Trophoblast cell (in vitro differentiated cells and primary cell): Measurements from ENCODE around the gene HOXA6.

Experiments
- DNase-seq, 2 donors: peaks; one replicate each; pipeline ENCODE4 v3.0.0-alpha.2; 2016
- H2AFZ ChIP-seq: 2 replicates; pipeline ENCODE4 v1.6.1; 2013; ENCODE audit warnings: low read length, moderate library complexity, mild to moderate bottlenecking; ENCODE audit not compliant: insufficient read depth, poor library complexity
- H2AK5ac ChIP-seq: 2 replicates; pipeline ENCODE4 v1.6.1; 2013; ENCODE audit warnings: mild to moderate bottlenecking, low read length
- H2BK120ac ChIP-seq: 2 replicates; pipeline ENCODE4 v1.6.1; 2013; ENCODE audit warnings: low read length, mild to moderate bottlenecking, moderate library complexity; ENCODE audit not compliant: insufficient read depth, poor library complexity
- H2BK12ac ChIP-seq: 2 replicates; pipeline ENCODE4 v1.6.1; 2013; ENCODE audit warnings: mild to moderate bottlenecking, low read length, moderate library complexity
- H2BK5ac ChIP-seq: 2 replicates; pipeline ENCODE4 v1.6.1; 2013; ENCODE audit warnings: low read length, low read depth, moderate library complexity, mild to moderate bottlenecking; ENCODE audit not compliant: poor library complexity
- H3K14ac ChIP-seq: 2 replicates; pipeline ENCODE4 v1.6.1; 2013; ENCODE audit warnings: mild to moderate bottlenecking, low read length
- H3K18ac ChIP-seq: 2 replicates; pipeline ENCODE4 v1.6.1; 2013; ENCODE audit warnings: mild to moderate bottlenecking, low read length
- H3K23ac ChIP-seq: 2 replicates; pipeline ENCODE4 v1.6.1; 2013; ENCODE audit warnings: low read length
- H3K27ac ChIP-seq: 2 replicates; pipeline ENCODE4 v1.5.1; 2013; ENCODE audit warnings: low read depth, mild to moderate bottlenecking, inconsistent platforms, low read length, moderate library complexity
- H3K27me3 ChIP-seq: 2 replicates; pipeline ENCODE4 v1.6.1; 2013; ENCODE audit warnings: inconsistent platforms, mild to moderate bottlenecking, low read length, moderate library complexity; ENCODE audit not compliant: insufficient read depth
- H3K36me3 ChIP-seq, 2 experiments: 1 replicate in 1 of 2; 2 replicates in 1 of 2; pipeline ENCODE4 v1.6.1; 2013; ENCODE audit warnings: low read length in 2 of 2, mild to moderate bottlenecking in 2 of 2, moderate library complexity in 1 of 2; ENCODE audit not compliant: insufficient read depth in 2 of 2, control insufficient read depth in 1 of 2
- H3K4ac ChIP-seq: 2 replicates; pipeline ENCODE4 v1.6.1; 2013; ENCODE audit warnings: low read depth, mild to moderate bottlenecking, low read length, moderate library complexity
- H3K4me1 ChIP-seq, 2 experiments: 1 replicate in 1 of 2; 2 replicates in 1 of 2; pipeline ENCODE4 v1.6.1; 2013; ENCODE audit warnings: low read length in 2 of 2, mild to moderate bottlenecking in 2 of 2, moderate library complexity in 1 of 2; ENCODE audit not compliant: insufficient read depth in 2 of 2, control insufficient read depth in 1 of 2
- H3K4me2 ChIP-seq: 2 replicates; pipeline ENCODE4 v1.6.1; 2013; ENCODE audit warnings: inconsistent platforms, mild to moderate bottlenecking, low read length, moderate library complexity
- H3K4me3 ChIP-seq: 2 replicates; pipeline ENCODE4 v1.5.1; 2013; ENCODE audit warnings: mild to moderate bottlenecking, low read depth, low read length, inconsistent platforms
- H3K79me1 ChIP-seq: one replicate; pipeline ENCODE4 v1.6.1; 2013; ENCODE audit warnings: low read length
- H3K79me2 ChIP-seq: 2 replicates; pipeline ENCODE4 v1.6.1; 2013; ENCODE audit warnings: low read length, mild to moderate bottlenecking; ENCODE audit not compliant: control insufficient read depth, insufficient read depth, poor library complexity
- H3K9ac ChIP-seq: 2 replicates; pipeline ENCODE4 v1.6.1; 2013; ENCODE audit warnings: mild to moderate bottlenecking, low read length
- H3K9me3 ChIP-seq: 2 replicates; pipeline ENCODE4 v1.6.1; 2013; ENCODE audit warnings: low read depth, mild to moderate bottlenecking, control low read depth, inconsistent platforms, low read length; ENCODE audit not compliant: insufficient read depth
- H4K12ac ChIP-seq: 2 replicates; pipeline ENCODE4 v1.6.1; 2013; ENCODE audit warnings: low read depth, mild to moderate bottlenecking, low read length, moderate library complexity
- H4K8ac ChIP-seq: 2 replicates; pipeline ENCODE4 v1.6.1; 2013; ENCODE audit warnings: low read depth, mild to moderate bottlenecking, low read length, moderate library complexity
- H4K91ac ChIP-seq: one replicate; pipeline ENCODE4 v1.6.1; 2013; ENCODE audit warnings: low read depth, mild to moderate bottlenecking, low read length, moderate library complexity
- WGBS: extraction: QIAGEN DNeasy Blood & Tissue Kit; methylation state at CpG from one replicate; pipeline ENCODE4 v1.1.7; 2013; ENCODE audit warnings: missing lambda C conversion rate; ENCODE audit not compliant: insufficient read length, insufficient coverage; ENCODE audit errors: extremely low coverage; 5-methylcytosine and 5-hydroxymethylcytosine counted together

HOXA6 gene

GRCh38 chr7:27150568-27151340, 3.2 kb upstream of the HOXA6 start:
- H2BK120ac ChIP-seq = no peak overlapping the region
- H2AFZ ChIP-seq = no peak overlapping the region
- H3K27me3 ChIP-seq = peaks cover 89% of the 10 kb centered on the region
- no peaks in the 10 kb centered on the region for H3K79me2 ChIP-seq
- no peak overlapping the region for H3K18ac ChIP-seq
- no peaks in the 10 kb centered on the region for H3K36me3 ChIP-seq
- H3K4me3 ChIP-seq = no peak overlapping the region
- H3K23ac ChIP-seq = no peak overlapping the region
- no peak overlapping the region for H4K91ac ChIP-seq
- H3K4me1 ChIP-seq = no peaks in the 10 kb centered on the region
- H3K4me2 ChIP-seq = peak overlapping the region; percentile 59
- DNase-seq = peak; percentile 50 to 83
- no peak overlapping the region for H4K8ac ChIP-seq
- H3K27ac ChIP-seq = no peak overlapping the region
- no peak overlapping the region for H2AK5ac ChIP-seq
- H3K9ac ChIP-seq = no peak overlapping the region
- H2BK5ac ChIP-seq = no peak overlapping the region
- no peak overlapping the region for H4K12ac ChIP-seq
- WGBS = no CpG with 5 or more reads among the region's 58 CpGs
- H2BK12ac ChIP-seq = no peak overlapping the region
- H3K14ac ChIP-seq = no peak overlapping the region
- H3K9me3 ChIP-seq = peaks cover 47% of the 10 kb centered on the region
- no peaks in the 10 kb centered on the region for H3K79me1 ChIP-seq
- H3K4ac ChIP-seq = no peak overlapping the region

GRCh38 chr7:27149842-27150567, 2.4 kb upstream of the HOXA6 start:
- Histone ChIP-seq H2AK5ac (no peak overlapping the region), H3K4me3 (no peak overlapping the region), H4K12ac (no peak overlapping the region), H3K9ac (no peak overlapping the region), H3K79me1 (no peaks in the 10 kb centered on the region), H3K4ac (no peak overlapping the region), H3K36me3 (no peaks in the 10 kb centered on the region), H3K23ac (no peak overlapping the region), H3K27ac (no peak overlapping the region), H3K4me2 (no peak overlapping the region), H4K91ac (no peak overlapping the region), H2AFZ (no peak overlapping the region), H4K8ac (no peak overlapping the region), H2BK12ac (no peak overlapping the region), H2BK120ac (no peak overlapping the region), H3K4me1 (no peaks in the 10 kb centered on the region), H3K18ac (no peak overlapping the region), H2BK5ac (no peak overlapping the region), H3K27me3 (peaks cover 89% of the 10 kb centered on the region), H3K14ac (no peak overlapping the region), H3K79me2 (no peaks in the 10 kb centered on the region), H3K9me3 (peaks cover 45% of the 10 kb centered on the region)
- no CpG with 5 or more reads among the region's 13 CpGs for WGBS
- DNase-seq = no peak

GRCh38 chr7:27148756-27149641, 1.4 kb upstream of the HOXA6 start:
- WGBS = no CpG with 5 or more reads among the region's 30 CpGs
- no peak overlapping the region for H2AFZ ChIP-seq
- no peak for DNase-seq

GRCh38 chr7:27148031-27148755, 619 bp upstream of the HOXA6 start:
- no peak overlapping the region for H3K9ac ChIP-seq
- H2BK5ac ChIP-seq = no peak overlapping the region
- H3K4me3 ChIP-seq = no peak overlapping the region
- H3K36me3 ChIP-seq = no peaks in the 10 kb centered on the region
- H2BK12ac ChIP-seq = no peak overlapping the region
- no peak overlapping the region for H4K8ac ChIP-seq
- H2BK120ac ChIP-seq = no peak overlapping the region
- no peak overlapping the region for H2AFZ ChIP-seq
- H3K79me2 ChIP-seq = no peaks in the 10 kb centered on the region
- H4K91ac ChIP-seq = no peak overlapping the region
- H3K4me2 ChIP-seq = no peak overlapping the region
- no peak for DNase-seq
- H3K9me3 ChIP-seq = peaks cover 44% of the 10 kb centered on the region
- H3K18ac ChIP-seq = no peak overlapping the region
- no peak overlapping the region for H3K27ac ChIP-seq
- no peak overlapping the region for H3K14ac ChIP-seq
- peaks cover under 1 to 7% of the 10 kb centered on the region in 2 experiments for H3K4me1 ChIP-seq
- no peak overlapping the region for H3K23ac ChIP-seq
- no CpG with 5 or more reads among the region's 28 CpGs for WGBS
- peaks cover 90% of the 10 kb centered on the region for H3K27me3 ChIP-seq
- H4K12ac ChIP-seq = no peak overlapping the region
- no peaks in the 10 kb centered on the region for H3K79me1 ChIP-seq
- H3K4ac ChIP-seq = no peak overlapping the region
- no peak overlapping the region for H2AK5ac ChIP-seq

More at GRCh38 chr7:27148756-27149641, 1.4 kb upstream of the HOXA6 start:
- no peak overlapping the region for H2BK5ac ChIP-seq
- no peaks in the 10 kb centered on the region for H3K79me1 ChIP-seq
- H3K9me3 ChIP-seq = peaks cover 43% of the 10 kb centered on the region
- H2BK12ac ChIP-seq = no peak overlapping the region
- H4K8ac ChIP-seq = no peak overlapping the region
- H2AK5ac ChIP-seq = no peak overlapping the region
- H3K18ac ChIP-seq = no peak overlapping the region
- H3K4me1 ChIP-seq = no peaks in the 10 kb centered on the region
- H3K23ac ChIP-seq = no peak overlapping the region
- no peak overlapping the region for H3K4me3 ChIP-seq
- no peak overlapping the region for H3K14ac ChIP-seq
- H4K12ac ChIP-seq = no peak overlapping the region
- peaks cover 89% of the 10 kb centered on the region for H3K27me3 ChIP-seq
- no peak overlapping the region for H3K4me2 ChIP-seq
- no peak overlapping the region for H3K4ac ChIP-seq
- no peak overlapping the region for H2BK120ac ChIP-seq
- H3K79me2 ChIP-seq = no peaks in the 10 kb centered on the region
- no peaks in the 10 kb centered on the region for H3K36me3 ChIP-seq
- H3K9ac ChIP-seq = no peak overlapping the region
- H3K27ac ChIP-seq = no peak overlapping the region
- H4K91ac ChIP-seq = no peak overlapping the region
